GDM1 (cell line): ENCODE data around the gene INTS15.
"Not testable (repeated sequence)": the region's sequence is repeated elsewhere in the genome, so short reads cannot be mapped to it uniquely, and the experiment has no call there.

ENCODE experiments used
- DNase-seq: peaks from one replicate; lab custom pipeline; 2025; lab: John Stamatoyannopoulos, UW

INTS15 gene

GRCh38 chr7:6589829-6590644, at the start of gene INTS15:
TSS of gene INTS15 (plus strand) at chr7:6590021. CDS start at chr7:6590284, 263 bp downstream.
- DNase-seq = peak; percentile 80

GRCh38 chr7:6542368-6542767, 47.5 kb upstream of the INTS15 start:
- no peak for DNase-seq

- DNase-seq = no peak
Observed at GRCh38 chr7:6545398-6546126, 44.3 kb upstream of the INTS15 start.

DNA sequence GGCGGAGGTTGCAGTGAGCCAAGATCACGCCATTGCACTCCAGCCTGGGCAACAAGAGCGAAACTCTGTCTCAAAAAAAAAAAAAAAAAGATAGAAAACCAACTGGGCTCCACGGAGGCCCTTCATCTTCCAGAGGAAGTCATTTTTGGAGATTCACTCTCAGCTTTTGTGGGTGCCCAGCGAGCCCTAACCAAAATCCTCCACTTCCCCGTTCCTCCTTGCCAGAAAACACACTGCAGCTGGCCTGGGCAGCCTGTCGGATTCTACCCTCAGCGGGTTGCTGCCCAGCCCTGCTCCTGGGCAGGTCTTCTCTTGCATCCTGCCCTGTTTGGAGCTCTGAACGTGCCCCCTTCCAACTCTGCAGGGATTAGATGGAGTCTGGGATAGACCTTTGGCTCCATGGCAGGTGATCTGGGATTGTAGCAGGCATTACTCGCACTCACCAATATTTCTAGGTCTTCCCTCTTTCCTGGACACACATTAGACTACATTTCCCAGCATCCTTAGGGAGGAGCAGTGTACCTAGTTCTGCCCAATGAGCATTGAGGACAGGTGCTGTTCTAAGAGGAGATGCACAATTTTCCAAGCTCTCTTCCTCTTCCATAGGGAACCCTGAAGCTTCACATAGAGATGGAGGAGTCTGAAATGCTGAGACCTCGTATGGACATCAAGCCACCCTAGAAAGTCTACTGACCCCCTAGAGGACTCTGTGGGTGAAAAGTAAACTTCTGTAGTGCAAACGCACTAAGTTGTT, 43.1 kb upstream of the INTS15 start:
- no peak for DNase-seq

DNA sequence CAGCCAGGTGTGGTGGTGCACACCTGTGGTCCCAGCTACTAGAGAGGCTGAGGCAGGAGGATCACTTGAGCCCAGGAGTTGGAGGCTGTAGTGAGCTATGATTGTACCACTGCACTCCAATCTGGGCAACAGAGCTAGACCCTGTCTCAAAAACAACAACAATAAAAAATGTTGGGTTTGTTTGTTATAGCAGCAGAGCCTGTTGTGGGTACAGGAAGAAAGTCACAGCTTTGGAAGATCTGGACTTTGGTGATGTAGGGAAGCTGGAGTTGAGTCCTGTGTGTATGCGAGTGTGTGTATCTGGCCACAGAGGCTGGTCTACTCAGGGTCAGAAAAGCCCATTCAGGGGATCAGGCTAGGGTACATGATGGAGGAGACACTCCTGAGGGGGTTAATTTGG, 42.4 kb upstream of the INTS15 start:
- no peak for DNase-seq

- DNase-seq = no peak
Observed at GRCh38 chr7:6551016-6551511, 38.8 kb upstream of the INTS15 start, which contains the start of gene GRID2IP. TSS of gene GRID2IP (minus strand) at chr7:6551461. CDS start at chr7:6551436, 25 bp downstream.

- no peak for DNase-seq
Observed at GRCh38 chr7:6553448-6554044, 36.3 kb upstream of the INTS15 start.

DNA sequence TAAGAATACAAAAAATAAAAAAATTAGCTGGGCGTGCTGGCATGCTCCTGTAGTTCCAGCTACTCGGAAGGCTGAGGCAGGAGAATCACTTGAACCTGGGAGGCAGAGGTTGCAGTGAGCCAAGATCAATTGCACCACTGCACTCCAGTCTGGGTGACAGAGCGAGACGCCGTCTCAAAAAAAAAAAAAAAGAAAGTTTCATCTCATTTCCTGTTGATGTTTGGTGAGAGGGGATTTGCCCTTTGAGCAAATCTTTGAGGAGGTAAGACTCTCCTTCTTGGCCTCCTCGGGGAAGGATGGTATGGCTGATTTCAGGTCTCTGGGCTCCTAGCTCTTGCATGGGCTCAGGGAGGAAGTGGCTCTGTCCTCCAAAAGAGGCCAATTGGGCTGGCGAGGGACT, 35.0 kb upstream of the INTS15 start:
- no peak for DNase-seq

DNA sequence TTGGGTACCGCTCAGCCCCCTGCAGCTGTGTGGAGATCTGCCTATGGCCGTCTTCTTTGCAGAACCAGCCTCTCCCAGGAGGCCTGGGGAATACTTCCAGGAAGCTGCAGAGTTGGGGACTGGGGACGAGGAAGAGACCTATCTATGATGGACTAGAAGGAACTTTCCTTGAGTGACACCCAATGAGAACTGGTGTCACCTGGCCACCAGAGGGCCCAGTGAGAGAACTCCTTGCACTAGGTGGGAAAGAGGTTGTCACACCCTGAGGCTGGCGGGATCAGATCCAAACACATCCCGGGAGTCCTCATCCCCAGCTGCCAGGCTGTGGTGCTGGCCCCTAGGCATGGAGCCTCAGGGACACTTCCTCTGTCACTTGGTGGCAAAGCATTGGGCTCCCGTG, 33.6 kb upstream of the INTS15 start:
- DNase-seq = no peak

GRCh38 chr7:6558837-6559236, 31.0 kb upstream of the INTS15 start:
- no peak for DNase-seq

GRCh38 chr7:6559896-6560295, 29.9 kb upstream of the INTS15 start:
- DNase-seq = no peak

DNA sequence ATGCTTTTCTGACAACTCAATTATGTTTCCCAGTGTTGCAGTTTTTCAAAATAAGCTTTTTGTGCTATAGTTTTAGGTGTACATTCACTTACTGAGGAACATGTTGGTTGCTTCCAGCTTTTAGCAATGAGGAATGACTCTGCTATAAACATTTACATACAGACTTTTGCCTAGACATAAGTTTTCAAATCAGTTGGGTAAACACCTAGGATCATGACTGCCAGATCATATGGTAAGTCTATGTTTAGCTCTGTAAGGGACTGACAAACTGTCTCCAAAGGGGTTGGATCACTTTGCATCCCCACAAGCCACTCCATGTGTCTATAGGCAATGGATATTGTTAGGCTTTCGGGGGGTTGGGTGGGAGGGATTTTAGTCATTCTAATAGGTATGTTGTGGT, 27.7 kb upstream of the INTS15 start:
- DNase-seq = no peak

GRCh38 chr7:6563936-6564770, 25.7 kb upstream of the INTS15 start:
- no peak for DNase-seq

DNA sequence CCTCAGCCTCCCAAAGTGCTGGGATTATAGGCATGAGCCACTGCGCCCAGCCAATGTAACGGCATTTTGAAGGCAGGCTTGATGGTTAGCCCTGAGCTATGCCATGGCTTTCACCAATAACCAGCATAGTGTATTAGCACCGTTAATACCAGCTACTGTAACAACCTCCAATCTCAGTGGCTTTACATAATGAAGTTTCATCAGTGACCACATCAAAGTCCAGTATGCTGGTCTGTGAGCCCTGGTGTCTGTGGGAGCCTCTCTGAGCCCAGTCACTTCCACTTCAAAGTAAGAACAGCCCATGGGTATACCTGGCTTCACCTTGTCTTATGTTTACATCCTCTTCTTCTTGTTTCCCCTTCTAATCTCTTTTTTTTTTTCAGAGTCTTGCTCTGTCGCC, 24.2 kb upstream of the INTS15 start:
- DNase-seq = no peak

GRCh38 chr7:6567886-6568285, 21.9 kb upstream of the INTS15 start:
- no peak for DNase-seq

GRCh38 chr7:6571160-6571779, 18.6 kb upstream of the INTS15 start:
- DNase-seq = no peak

GRCh38 chr7:6575281-6576023, 14.4 kb upstream of the INTS15 start:
- DNase-seq = no peak

- no peak for DNase-seq
Observed at GRCh38 chr7:6576024-6576866, 13.6 kb upstream of the INTS15 start.

- not testable (repeated sequence) for DNase-seq
Observed at GRCh38 chr7:6576867-6577368, 12.9 kb upstream of the INTS15 start.
